ENCODE data around the gene CHD6.
"Not testable (repeated sequence)": the region's sequence is repeated elsewhere in the genome, so short reads cannot be mapped to it uniquely, and the experiment has no call there.

Gene CHD6

GRCh38 chr20:41537865-41538264, 80.3 kb downstream of the CHD6 start:
- DNase-seq, result no peak

- DNase-seq, result not testable (repeated sequence)
These were observed 82.6 kb downstream of the CHD6 start for GRCh38 chr20:41535551-41535950.

GRCh38 chr20:41534842-41535241, 83.3 kb downstream of the CHD6 start:
- DNase-seq, result no peak

- DNase-seq, result no peak
These were observed 84.0 kb downstream of the CHD6 start for GRCh38 chr20:41534170-41534569.

- no peak for DNase-seq
These were observed 84.5 kb downstream of the CHD6 start for GRCh38 chr20:41533537-41534136.

- no peak for DNase-seq
These were observed 85.2 kb downstream of the CHD6 start for GRCh38 chr20:41532935-41533334.

GRCh38 chr20:41531518-41532275, 86.5 kb downstream of the CHD6 start:
- DNase-seq, result no peak

- DNase-seq, result no peak
These were observed 87.3 kb downstream of the CHD6 start for GRCh38 chr20:41530923-41531322.

GRCh38 chr20:41526327-41526726, 91.8 kb downstream of the CHD6 start:
- no peak for DNase-seq

- DNase-seq, result no peak
These were observed 93.1 kb downstream of the CHD6 start for GRCh38 chr20:41524980-41525613.

GRCh38 chr20:41523857-41524256, 94.3 kb downstream of the CHD6 start:
- no peak for DNase-seq

GRCh38 chr20:41513829-41514228, 104.3 kb downstream of the CHD6 start:
- DNase-seq, result no peak

- DNase-seq, result no peak
These were observed 105.6 kb downstream of the CHD6 start for GRCh38 chr20:41512624-41513023.

- no peak for DNase-seq
These were observed 107.2 kb downstream of the CHD6 start for GRCh38 chr20:41510847-41511450.

GRCh38 chr20:41510224-41510623, 108.0 kb downstream of the CHD6 start:
- no peak for DNase-seq

- DNase-seq, result no peak
These were observed 108.6 kb downstream of the CHD6 start for GRCh38 chr20:41509316-41510200.

- no peak for DNase-seq
These were observed 109.8 kb downstream of the CHD6 start for GRCh38 chr20:41508335-41508734.

GRCh38 chr20:41507851-41508250, 110.3 kb downstream of the CHD6 start:
- no peak for DNase-seq

GRCh38 chr20:41507436-41507835, 110.7 kb downstream of the CHD6 start:
- no peak for DNase-seq

GRCh38 chr20:41506192-41506915, 111.8 kb downstream of the CHD6 start:
- DNase-seq, result no peak

- DNase-seq, result no peak
These were observed 113.0 kb downstream of the CHD6 start for GRCh38 chr20:41505184-41505583.

GRCh38 chr20:41501376-41501775, 116.8 kb downstream of the CHD6 start:
- DNase-seq, result no peak

All from central memory CD4-positive, alpha-beta T cell (primary cell).